KMS-11 (cell line): ENCODE data around the gene HOTAIR.

ENCODE experiments used
- H2AFZ ChIP-seq: fragments of 200-600 bp; sonication (generic); 2 replicates; pipeline ENCODE4 v1.6.1; 2016; ENCODE audit warnings: antibody characterized with exemption, mixed run types, low read depth
- H3K27ac ChIP-seq: fragments of 200-600 bp; sonication (generic); 2 replicates; pipeline ENCODE4 v1.6.1; 2016; ENCODE audit warnings: mild to moderate bottlenecking, mixed run types
- H3K27me3 ChIP-seq: fragments of 200-600 bp; sonication (generic); 2 replicates; pipeline ENCODE4 v1.6.1; 2017; ENCODE audit warnings: mild to moderate bottlenecking, low read depth, mixed run types, moderate library complexity; ENCODE audit not compliant: insufficient read depth
- H3K36me3 ChIP-seq: fragments of 200-600 bp; sonication (generic); 2 replicates; pipeline ENCODE4 v1.6.1; 2017; ENCODE audit warnings: mild to moderate bottlenecking, mixed run types; ENCODE audit not compliant: insufficient read depth
- H3K4me1 ChIP-seq: fragments of 200-600 bp; sonication (generic); 2 replicates; pipeline ENCODE4 v1.6.1; 2016; ENCODE audit warnings: mild to moderate bottlenecking, low read depth, mixed run types; ENCODE audit not compliant: poor library complexity, severe bottlenecking
- H3K4me2 ChIP-seq: fragments of 200-600 bp; sonication (generic); 2 replicates; pipeline ENCODE4 v1.7.0; 2016; ENCODE audit warnings: mild to moderate bottlenecking, mixed run types
- H3K4me3 ChIP-seq: fragments of 200-600 bp; sonication (generic); IDR thresholded peaks from 2 replicates; pipeline ENCODE4 v1.6.1; 2017; ENCODE audit warnings: low read depth, low read length, mixed read lengths; ENCODE audit not compliant: insufficient read depth
- H3K79me2 ChIP-seq: fragments of 200-600 bp; sonication (generic); 2 replicates; pipeline ENCODE4 v1.6.1; 2016; ENCODE audit warnings: low read depth, mixed run types; ENCODE audit not compliant: insufficient read depth
- H3K9ac ChIP-seq: fragments of 200-600 bp; sonication (generic); 2 replicates; pipeline ENCODE4 v1.6.1; 2016; ENCODE audit warnings: mild to moderate bottlenecking, mixed run types
- H4K20me1 ChIP-seq: fragments of 200-600 bp; sonication (generic); 2 replicates; pipeline ENCODE4 v1.6.1; 2016; ENCODE audit warnings: mild to moderate bottlenecking, mixed run types; ENCODE audit not compliant: insufficient read depth
- TF ChIP-seq, protein P1 (sequence below): fragments of 200-600 bp; sonication (generic); conservative IDR thresholded peaks from 2 replicates; pipeline ENCODE4 v1.6.1; 2017; ENCODE audit warnings: low read depth, mild to moderate bottlenecking, antibody characterized with exemption, low read length, moderate library complexity, mixed read lengths

HOTAIR gene

DNA sequence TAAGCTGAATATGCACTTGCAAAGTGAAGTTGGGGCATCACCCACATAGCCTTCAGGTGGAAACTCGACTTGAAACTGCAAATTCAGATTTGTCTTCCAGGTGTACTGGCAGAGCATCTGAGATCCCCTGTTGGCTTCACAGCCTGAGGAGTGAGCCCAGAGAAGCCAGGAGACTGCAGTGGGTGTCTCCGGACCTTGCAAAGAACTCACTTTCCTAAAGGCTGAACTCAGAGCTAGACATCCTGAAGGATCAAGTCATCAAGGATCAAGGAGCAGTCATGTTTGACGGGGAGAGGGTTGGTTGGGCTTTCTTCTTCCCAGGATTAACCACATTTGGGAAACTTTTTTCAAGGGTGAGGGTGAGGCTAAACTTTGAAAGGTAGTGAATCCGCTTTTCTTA lies 45.2 kb downstream of the HOTAIR start:
- peaks cover 50% of the 10 kb centered on the region for H3K27me3 ChIP-seq
- no peak overlapping the region for H3K27ac ChIP-seq
- H3K79me2 ChIP-seq: no peaks in the 10 kb centered on the region
- H3K4me1 ChIP-seq: no peaks in the 10 kb centered on the region
- H3K4me2 ChIP-seq: no peak overlapping the region
- no peak overlapping the region for H2AFZ ChIP-seq
- TF ChIP-seq, protein P1, sequence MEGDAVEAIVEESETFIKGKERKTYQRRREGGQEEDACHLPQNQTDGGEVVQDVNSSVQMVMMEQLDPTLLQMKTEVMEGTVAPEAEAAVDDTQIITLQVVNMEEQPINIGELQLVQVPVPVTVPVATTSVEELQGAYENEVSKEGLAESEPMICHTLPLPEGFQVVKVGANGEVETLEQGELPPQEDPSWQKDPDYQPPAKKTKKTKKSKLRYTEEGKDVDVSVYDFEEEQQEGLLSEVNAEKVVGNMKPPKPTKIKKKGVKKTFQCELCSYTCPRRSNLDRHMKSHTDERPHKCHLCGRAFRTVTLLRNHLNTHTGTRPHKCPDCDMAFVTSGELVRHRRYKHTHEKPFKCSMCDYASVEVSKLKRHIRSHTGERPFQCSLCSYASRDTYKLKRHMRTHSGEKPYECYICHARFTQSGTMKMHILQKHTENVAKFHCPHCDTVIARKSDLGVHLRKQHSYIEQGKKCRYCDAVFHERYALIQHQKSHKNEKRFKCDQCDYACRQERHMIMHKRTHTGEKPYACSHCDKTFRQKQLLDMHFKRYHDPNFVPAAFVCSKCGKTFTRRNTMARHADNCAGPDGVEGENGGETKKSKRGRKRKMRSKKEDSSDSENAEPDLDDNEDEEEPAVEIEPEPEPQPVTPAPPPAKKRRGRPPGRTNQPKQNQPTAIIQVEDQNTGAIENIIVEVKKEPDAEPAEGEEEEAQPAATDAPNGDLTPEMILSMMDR: no peak
- H3K9ac ChIP-seq: no peak overlapping the region
- H4K20me1 ChIP-seq: no peaks in the 10 kb centered on the region
- no peaks in the 10 kb centered on the region for H3K36me3 ChIP-seq
- H3K4me3 ChIP-seq: no peak overlapping the region

DNA sequence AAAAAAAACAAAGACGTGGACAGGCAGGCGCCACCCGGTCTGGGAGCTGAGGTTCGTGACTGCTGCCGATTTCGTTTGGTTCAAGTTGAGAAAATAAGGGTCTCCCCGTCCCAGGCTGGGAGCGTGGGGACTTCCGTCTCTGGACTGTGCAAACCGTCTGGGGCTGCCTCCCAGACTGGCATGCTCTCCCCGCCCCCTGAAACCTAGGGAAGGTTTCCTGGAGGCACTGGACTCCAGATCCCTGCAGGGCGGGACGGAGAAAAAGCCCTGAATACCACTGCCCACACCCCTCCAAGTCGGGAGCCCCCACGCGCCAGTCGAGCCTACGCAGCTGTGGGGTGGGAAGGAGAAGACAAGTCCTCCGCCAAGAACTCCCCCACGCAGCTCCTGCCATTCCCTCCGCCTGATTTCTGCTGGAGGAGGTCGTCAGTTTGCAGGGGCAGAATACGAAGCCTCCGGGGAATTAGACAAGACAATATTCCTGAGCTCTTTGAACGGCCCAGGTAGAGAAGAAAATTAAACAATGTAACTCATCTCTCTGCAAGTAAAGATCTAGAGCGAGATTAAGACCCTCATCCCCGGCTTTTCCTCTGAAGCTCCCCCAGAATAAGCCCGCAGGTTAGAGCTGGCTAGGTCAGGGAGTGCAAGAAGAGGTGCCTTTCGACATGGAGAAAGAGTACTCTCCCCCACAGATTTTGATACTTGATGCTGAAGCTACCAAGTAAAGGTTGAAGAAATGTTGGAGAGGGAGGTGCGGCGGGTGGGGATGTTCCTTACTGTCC lies 46.5 kb downstream of the HOTAIR start:
- Histone ChIP-seq H2AFZ (no peak overlapping the region), H3K9ac (no peak overlapping the region), H3K4me3 (no peak overlapping the region), H3K4me1 (no peaks in the 10 kb centered on the region), H3K27me3 (peaks cover 42% of the 10 kb centered on the region), H4K20me1 (no peaks in the 10 kb centered on the region), H3K36me3 (no peaks in the 10 kb centered on the region), H3K79me2 (no peaks in the 10 kb centered on the region), H3K4me2 (no peak overlapping the region), H3K27ac (no peak overlapping the region)
- TF ChIP-seq, protein P1: no peak

DNA sequence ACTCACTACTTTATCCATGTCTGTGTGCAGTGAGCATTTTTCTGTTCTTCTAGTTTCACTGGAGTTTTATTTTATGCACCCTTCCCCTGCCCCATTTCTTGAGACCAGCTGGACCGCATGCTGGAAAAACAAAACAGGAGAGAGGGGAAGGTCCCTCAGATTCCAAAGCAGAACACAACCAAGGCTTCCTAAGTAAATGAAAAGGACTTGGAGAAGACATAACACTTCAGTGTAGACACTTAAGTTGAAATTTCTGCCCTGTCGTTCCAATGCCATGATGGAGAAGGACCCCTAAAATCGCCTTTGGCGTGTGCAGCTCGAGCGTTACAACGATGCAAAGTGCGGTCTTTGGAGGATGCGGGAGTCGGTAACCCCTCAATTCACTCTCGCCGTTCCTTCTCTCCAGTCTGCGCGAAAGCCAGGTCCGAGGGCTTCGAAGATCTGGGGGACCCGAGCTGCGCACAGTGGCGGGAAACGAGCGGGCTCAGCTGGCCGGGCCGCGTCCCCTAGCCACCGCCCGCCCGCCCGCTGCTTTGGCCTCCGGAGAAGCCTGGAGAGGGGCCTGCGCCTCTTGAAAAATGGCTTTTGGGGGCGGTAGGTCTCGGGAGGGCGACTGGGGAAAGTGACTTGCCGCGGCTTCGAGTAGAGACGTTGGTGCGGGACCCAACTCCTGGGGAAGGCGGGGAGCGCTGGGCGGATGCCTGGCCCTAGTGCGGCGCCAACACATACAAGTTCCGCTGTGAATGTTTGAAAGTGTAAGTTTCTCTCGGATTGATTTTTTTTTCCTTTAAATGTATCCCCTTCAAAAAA lies 47.3 kb downstream of the HOTAIR start:
- TF ChIP-seq, protein P1: no peak
- no peak overlapping the region for H3K4me3 ChIP-seq
- H3K27me3 ChIP-seq: peaks cover 42% of the 10 kb centered on the region
- H4K20me1 ChIP-seq: no peaks in the 10 kb centered on the region
- no peak overlapping the region for H3K9ac ChIP-seq
- no peaks in the 10 kb centered on the region for H3K79me2 ChIP-seq
- no peak overlapping the region for H3K4me2 ChIP-seq
- no peaks in the 10 kb centered on the region for H3K36me3 ChIP-seq
- H3K27ac ChIP-seq: no peak overlapping the region
- no peak overlapping the region for H2AFZ ChIP-seq
- H3K4me1 ChIP-seq: no peaks in the 10 kb centered on the region

DNA sequence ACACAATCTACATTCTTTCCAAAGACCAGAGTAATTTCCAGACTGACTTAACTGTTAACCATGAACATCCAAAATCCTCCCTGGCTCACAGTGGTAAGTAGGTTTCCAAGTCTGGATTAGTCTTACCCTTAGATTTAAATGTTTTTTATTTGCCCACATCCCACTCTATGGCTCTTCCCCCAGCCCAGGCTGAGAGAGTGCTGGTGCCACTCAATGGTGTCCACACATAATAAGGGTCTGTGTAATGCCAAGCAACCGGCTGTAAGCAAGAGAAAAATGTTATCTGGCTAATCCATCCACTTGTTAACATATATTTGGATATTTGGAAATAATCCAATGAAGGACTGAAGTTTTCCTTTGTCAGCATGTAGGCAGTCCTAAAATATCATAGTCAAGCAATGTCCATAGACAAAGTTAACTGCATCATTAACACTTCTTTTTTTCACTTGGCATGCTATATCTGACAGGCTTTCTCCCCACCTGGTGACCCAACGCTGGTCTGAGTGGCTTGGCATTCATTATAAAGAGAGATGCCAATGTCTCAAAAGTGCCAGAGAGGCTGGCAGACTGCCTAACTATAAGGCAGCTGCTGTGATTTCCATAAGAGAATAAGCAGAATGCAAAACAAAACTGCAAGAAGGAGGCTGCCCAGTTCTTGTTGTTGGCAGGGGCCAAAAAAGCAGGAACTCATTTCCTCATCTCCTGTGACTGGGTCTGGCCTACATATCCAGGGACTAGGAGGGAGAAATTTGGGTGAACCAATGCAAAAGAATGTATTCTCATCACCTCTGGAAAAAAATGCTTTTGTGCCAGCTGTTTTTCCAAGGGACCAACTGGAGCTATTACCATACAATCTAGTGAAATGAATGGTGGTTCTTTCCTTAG lies 50.0 kb downstream of the HOTAIR start:
- Histone ChIP-seq H2AFZ (no peak overlapping the region), H3K27me3 (peaks cover 25% of the 10 kb centered on the region), H3K4me2 (no peak overlapping the region), H3K27ac (no peak overlapping the region), H3K9ac (no peak overlapping the region), H4K20me1 (no peaks in the 10 kb centered on the region), H3K79me2 (no peaks in the 10 kb centered on the region), H3K36me3 (no peaks in the 10 kb centered on the region), H3K4me3 (no peak overlapping the region), H3K4me1 (no peaks in the 10 kb centered on the region)
- TF ChIP-seq, protein P1: no peak
